Measurements from ENCODE around the gene PPARGC1A. TPM values are rescaled to one million over a fixed set of nuclear protein-coding genes. Genes with fewer than 3 reads are reported as not detected.
A peak's percentile ranks its signal among the peaks of the same experiment; 100 is the strongest.

PPARGC1A gene
- total and polyA plus RNA-seq, 12 donors, result 11.8 to 200 (median 102) TPM

DNA sequence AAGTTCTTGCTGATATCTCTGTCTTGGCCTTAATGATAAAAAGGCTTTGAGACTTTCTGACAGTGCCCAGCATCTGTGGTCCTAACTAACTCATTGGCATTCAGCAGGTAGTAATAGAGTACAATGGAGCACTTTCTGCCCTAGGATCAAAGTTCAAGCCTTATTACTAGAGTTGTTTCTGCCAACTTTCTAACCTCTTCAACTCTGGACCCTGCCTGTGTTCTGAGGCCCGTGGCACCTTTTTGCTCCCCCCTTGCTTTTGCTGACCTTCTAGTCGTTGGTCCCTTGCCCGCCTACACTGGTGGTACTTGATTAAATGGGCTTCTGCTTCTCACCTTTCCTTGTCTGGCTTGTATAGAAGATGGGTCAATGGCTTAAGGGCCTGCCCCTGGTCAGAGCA, 126.3 kb downstream of the PPARGC1A start:
- H3K9me3 ChIP-seq, result no peaks in the 10 kb centered on the region
- DNase-seq (no peak), ATAC-seq (peak in 1 of 8 donors; percentile 20)
- H3K4me3 ChIP-seq, result no peak overlapping the region
- H3K27me3 ChIP-seq, result no peaks in the 10 kb centered on the region
- H3K36me3 ChIP-seq, result no peaks in the 10 kb centered on the region
- intact Hi-C loops (cut with DNase I), result no loop called here
- no peak overlapping the region for H3K27ac ChIP-seq
- TF ChIP-seq, protein P1, sequence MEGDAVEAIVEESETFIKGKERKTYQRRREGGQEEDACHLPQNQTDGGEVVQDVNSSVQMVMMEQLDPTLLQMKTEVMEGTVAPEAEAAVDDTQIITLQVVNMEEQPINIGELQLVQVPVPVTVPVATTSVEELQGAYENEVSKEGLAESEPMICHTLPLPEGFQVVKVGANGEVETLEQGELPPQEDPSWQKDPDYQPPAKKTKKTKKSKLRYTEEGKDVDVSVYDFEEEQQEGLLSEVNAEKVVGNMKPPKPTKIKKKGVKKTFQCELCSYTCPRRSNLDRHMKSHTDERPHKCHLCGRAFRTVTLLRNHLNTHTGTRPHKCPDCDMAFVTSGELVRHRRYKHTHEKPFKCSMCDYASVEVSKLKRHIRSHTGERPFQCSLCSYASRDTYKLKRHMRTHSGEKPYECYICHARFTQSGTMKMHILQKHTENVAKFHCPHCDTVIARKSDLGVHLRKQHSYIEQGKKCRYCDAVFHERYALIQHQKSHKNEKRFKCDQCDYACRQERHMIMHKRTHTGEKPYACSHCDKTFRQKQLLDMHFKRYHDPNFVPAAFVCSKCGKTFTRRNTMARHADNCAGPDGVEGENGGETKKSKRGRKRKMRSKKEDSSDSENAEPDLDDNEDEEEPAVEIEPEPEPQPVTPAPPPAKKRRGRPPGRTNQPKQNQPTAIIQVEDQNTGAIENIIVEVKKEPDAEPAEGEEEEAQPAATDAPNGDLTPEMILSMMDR (IDR thresholded peaks at IDR 0.05), result no peak
- 61 to 76% methylated on average over 3 of the region's 3 CpGs for WGBS, 2 donors
- peaks cover 0 to 8% (median 0%) of the 10 kb centered on the region in 9 donors for H3K4me1 ChIP-seq

DNA sequence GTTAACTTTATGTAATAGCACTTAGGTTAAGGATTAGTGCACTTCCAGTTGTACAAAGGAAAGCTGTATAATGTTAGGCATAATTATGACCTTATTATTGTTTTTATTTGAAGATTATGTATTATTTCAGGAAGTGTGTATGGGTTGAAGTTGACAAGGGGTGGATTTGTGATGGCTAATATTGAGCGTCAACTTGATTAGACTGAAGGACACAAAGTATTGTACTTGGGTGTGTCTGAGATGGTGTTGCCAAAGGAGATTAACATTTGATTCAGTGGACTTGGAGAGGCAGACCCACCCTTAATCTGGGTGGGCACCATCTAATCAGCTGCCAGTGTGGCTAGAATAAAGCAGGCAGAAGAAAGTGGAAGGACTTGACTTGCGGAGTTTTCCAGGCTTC, 127.3 kb downstream of the PPARGC1A start:
- Histone ChIP-seq H3K4me1 (peaks cover 0 to 17% (median 0%) of the 10 kb centered on the region in 9 donors), H3K36me3 (no peaks in the 10 kb centered on the region), H3K27me3 (no peaks in the 10 kb centered on the region), H3K4me3 (no peak overlapping the region), H3K27ac (no peak overlapping the region), H3K9me3 (no peaks in the 10 kb centered on the region)
- 88 to 95% methylated on average over 2 of the region's 2 CpGs for WGBS, 2 donors
- DNase-seq (no peak), ATAC-seq (no peak)
- intact Hi-C loops (cut with DNase I), result no loop called here
- TF ChIP-seq, protein P1 (IDR thresholded peaks at IDR 0.05), result no peak

DNA sequence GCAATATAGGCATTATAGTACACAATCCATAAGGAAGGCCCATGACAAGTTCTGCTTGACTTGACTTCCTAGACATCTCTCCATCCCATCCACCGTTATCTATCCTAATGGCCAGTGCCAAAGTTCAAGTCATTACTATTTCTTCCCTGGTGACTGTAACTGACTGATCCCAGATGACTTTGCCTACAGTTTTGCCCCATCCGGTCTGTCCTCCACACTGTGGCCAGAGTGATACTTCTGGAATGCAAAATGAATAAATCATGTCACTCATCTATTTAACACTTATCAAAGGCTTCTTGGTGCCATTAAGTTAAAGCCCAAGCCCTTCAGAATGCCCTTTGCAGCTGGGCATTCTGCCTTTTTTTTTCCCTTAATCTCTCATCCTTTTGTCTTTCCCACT, 130.8 kb downstream of the PPARGC1A start:
- H3K9me3 ChIP-seq, result no peaks in the 10 kb centered on the region
- intact Hi-C loops (cut with DNase I), result no loop called here
- peak overlapping the region in 1 of 10 donors; percentile 48 for H3K27ac ChIP-seq
- WGBS, 2 donors, result 42 to 50% methylated on average over 2 of the region's 2 CpGs
- peak in 3 of 8 donors; percentile 84 to 90 (median 88) for ATAC-seq
- no peak overlapping the region for H3K4me3 ChIP-seq
- DNase-seq, result no peak
- TF ChIP-seq, protein P1 (IDR thresholded peaks at IDR 0.05), result no peak
- H3K36me3 ChIP-seq, result no peaks in the 10 kb centered on the region
- no peaks in the 10 kb centered on the region for H3K27me3 ChIP-seq
- H3K4me1 ChIP-seq, result peaks cover 0 to 17% (median 0%) of the 10 kb centered on the region in 9 donors

DNA sequence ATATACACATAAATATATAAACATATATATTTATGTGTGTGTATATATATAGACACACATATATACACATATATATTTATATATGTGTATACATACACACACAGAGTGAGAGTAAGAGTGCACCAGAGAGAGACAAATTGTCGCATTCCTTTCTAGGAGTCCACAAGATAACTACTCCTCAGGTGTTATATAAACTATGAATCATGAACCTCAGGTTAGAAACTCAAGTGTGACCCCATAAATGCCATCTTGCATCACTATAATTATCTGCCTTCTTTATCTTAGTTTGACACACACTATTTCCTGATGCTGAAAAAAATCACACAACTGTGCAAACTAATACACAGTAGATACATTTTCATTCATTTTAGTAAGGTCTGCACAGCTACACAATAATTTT, 135.2 kb downstream of the PPARGC1A start:
- Histone ChIP-seq H3K27ac (no peak overlapping the region), H3K4me3 (no peak overlapping the region), H3K9me3 (no peaks in the 10 kb centered on the region), H3K4me1 (peaks cover 0 to 17% (median 0%) of the 10 kb centered on the region in 9 donors), H3K27me3 (no peaks in the 10 kb centered on the region), H3K36me3 (no peaks in the 10 kb centered on the region)
- 85 to 94% methylated on average over 1 of the region's 1 CpG for WGBS, 2 donors
- DNase-seq (no peak), ATAC-seq (no peak)
- intact Hi-C loops (cut with DNase I), result no loop called here
- TF ChIP-seq, protein P1 (IDR thresholded peaks at IDR 0.05), result no peak
